Measurements from ENCODE around the gene HTR4.

DNA sequence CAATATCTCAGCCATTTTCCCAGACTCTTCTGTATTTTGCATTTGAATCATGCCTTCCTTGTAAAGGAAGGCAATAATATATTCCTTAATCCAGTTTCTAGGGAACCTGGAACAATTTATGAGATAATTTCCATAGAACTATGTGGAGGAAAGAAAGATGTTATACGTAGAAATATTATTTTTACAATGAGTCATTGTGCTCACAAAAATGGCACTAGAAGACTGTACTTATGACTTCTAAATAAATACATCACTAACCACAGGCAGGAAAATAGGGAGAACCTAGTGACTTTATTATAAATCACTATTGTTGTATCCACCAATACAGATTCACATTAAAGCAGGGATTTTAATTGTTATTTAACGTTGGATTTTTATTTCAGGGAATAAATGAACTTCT lies 182.9 kb downstream of the HTR4 start:
- TF ChIP-seq POLR2AphosphoS5 (IDR thresholded peaks at IDR 0.05), result no peak
- TF ChIP-seq, protein P1, sequence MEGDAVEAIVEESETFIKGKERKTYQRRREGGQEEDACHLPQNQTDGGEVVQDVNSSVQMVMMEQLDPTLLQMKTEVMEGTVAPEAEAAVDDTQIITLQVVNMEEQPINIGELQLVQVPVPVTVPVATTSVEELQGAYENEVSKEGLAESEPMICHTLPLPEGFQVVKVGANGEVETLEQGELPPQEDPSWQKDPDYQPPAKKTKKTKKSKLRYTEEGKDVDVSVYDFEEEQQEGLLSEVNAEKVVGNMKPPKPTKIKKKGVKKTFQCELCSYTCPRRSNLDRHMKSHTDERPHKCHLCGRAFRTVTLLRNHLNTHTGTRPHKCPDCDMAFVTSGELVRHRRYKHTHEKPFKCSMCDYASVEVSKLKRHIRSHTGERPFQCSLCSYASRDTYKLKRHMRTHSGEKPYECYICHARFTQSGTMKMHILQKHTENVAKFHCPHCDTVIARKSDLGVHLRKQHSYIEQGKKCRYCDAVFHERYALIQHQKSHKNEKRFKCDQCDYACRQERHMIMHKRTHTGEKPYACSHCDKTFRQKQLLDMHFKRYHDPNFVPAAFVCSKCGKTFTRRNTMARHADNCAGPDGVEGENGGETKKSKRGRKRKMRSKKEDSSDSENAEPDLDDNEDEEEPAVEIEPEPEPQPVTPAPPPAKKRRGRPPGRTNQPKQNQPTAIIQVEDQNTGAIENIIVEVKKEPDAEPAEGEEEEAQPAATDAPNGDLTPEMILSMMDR (IDR thresholded peaks at IDR 0.05), result no peak
